HG02943 (cell line): ENCODE data around the gene OGFR.
"Not testable (repeated sequence)": the region's sequence is repeated elsewhere in the genome, so short reads cannot be mapped to it uniquely, and the experiment has no call there.

ENCODE experiments used
- ATAC-seq: cut with Tn5 transposase; IDR thresholded peaks from one replicate; pipeline ENCODE4 v1.9.1; 2021; ENCODE audit warnings: mild to moderate bottlenecking, low read depth, moderate library complexity; ENCODE audit not compliant: unreplicated experiment

Gene OGFR

GRCh38 chr20:62836967-62837490 lies 32.4 kb downstream of the OGFR start:
- no peak for ATAC-seq

- no peak for ATAC-seq
Observed at GRCh38 chr20:62837790-62838127, 33.1 kb downstream of the OGFR start.

- ATAC-seq = peak; percentile 63
Observed at GRCh38 chr20:62838128-62838891, 33.7 kb downstream of the OGFR start.

- no peak for ATAC-seq
Observed at GRCh38 chr20:62839261-62839660, 34.6 kb downstream of the OGFR start.

- no peak for ATAC-seq
Observed at GRCh38 chr20:62839816-62840215, 35.2 kb downstream of the OGFR start.

- ATAC-seq = no peak
Observed at GRCh38 chr20:62840244-62841197, 35.9 kb downstream of the OGFR start.

- ATAC-seq = no peak
Observed at GRCh38 chr20:62841705-62842212, 37.1 kb downstream of the OGFR start.

- ATAC-seq = no peak
Observed at GRCh38 chr20:62843656-62844055, 39.0 kb downstream of the OGFR start.

GRCh38 chr20:62844182-62844581 lies 39.5 kb downstream of the OGFR start:
- ATAC-seq = no peak

GRCh38 chr20:62845416-62846160 lies 41.0 kb downstream of the OGFR start:
- ATAC-seq = no peak

GRCh38 chr20:62846166-62846890 lies 41.7 kb downstream of the OGFR start:
- no peak for ATAC-seq

GRCh38 chr20:62848917-62849316 lies 44.3 kb downstream of the OGFR start:
- not testable (repeated sequence) for ATAC-seq

GRCh38 chr20:62849431-62849830 lies 44.8 kb downstream of the OGFR start:
- no peak for ATAC-seq

GRCh38 chr20:62850333-62850974 lies 45.8 kb downstream of the OGFR start:
- no peak for ATAC-seq

GRCh38 chr20:62852196-62852595 lies 47.6 kb downstream of the OGFR start:
- ATAC-seq = no peak

- ATAC-seq = no peak
Observed at GRCh38 chr20:62852841-62853240, 48.2 kb downstream of the OGFR start.

- ATAC-seq = not testable (repeated sequence)
Observed at GRCh38 chr20:62853304-62853703, 48.7 kb downstream of the OGFR start.

- no peak for ATAC-seq
Observed at GRCh38 chr20:62854121-62854520, 49.5 kb downstream of the OGFR start.

GRCh38 chr20:62855120-62855519 lies 50.5 kb downstream of the OGFR start:
- no peak for ATAC-seq
